Uterus (tissue), 4 donors: ENCODE measurements around the gene ECD. TPM values are rescaled to one million over a fixed set of nuclear protein-coding genes. Genes with fewer than 3 reads are reported as not detected.

Experiments used
- DNase-seq, 2 donors: peaks; one replicate each; pipeline ENCODE4 v3.0.0-alpha.2; 2019 to 2020
- H3K27ac ChIP-seq, 2 donors: fragments of 200-600 bp; sonication (generic); 1 replicate in 1 of 2; 2 replicates in 1 of 2; pipeline ENCODE4 v1.5.1; 2016 to 2018
- H3K27me3 ChIP-seq, 2 donors: fragments of 200-600 bp; sonication (generic); one replicate each; pipeline ENCODE4 v1.5.1; 2018 to 2019; ENCODE audit warnings: control low read depth in 1 of 2
- H3K36me3 ChIP-seq, 2 donors: fragments of 200-600 bp; sonication (generic); one replicate each; pipeline ENCODE4 v1.5.1; 2019; ENCODE audit warnings: control low read depth in 1 of 2
- H3K4me1 ChIP-seq, 2 donors: fragments of 200-600 bp; sonication (generic); one replicate each; pipeline ENCODE4 v1.5.1; 2018 to 2019; ENCODE audit warnings: control low read depth in 1 of 2
- H3K4me3 ChIP-seq, 2 donors: fragments of 200-600 bp; sonication (generic); 1 replicate in 1 of 2; 2 replicates in 1 of 2; pipeline ENCODE4 v1.5.1; 2018 to 2019; ENCODE audit warnings: mild to moderate bottlenecking in 1 of 2
- H3K9me3 ChIP-seq, 2 donors: fragments of 200-600 bp; sonication (generic); one replicate each; pipeline ENCODE4 v1.5.1; 2019; ENCODE audit warnings: control low read depth in 1 of 2
- POLR2A ChIP-seq, 2 donors: fragments of 450-650 bp; IDR thresholded peaks; one replicate each; pipeline ENCODE4 v1.6.1; 2016; ENCODE audit warnings: antibody characterized with exemption in 2 of 2, mild to moderate bottlenecking in 1 of 2, moderate library complexity in 1 of 2
- intact Hi-C: fragments of 100-400 bp; cut with DNase I; formaldehyde crosslinking; loops from one replicate; pipeline ENCODE4 v1.15.1; 2023; ENCODE audit warnings: low total_unique reads
- total RNA-seq, 4 donors: library from RNA; depleted of rRNA in 3 of 4; stranded (reverse); fragments of >200 nt in 3 of 4; gene quantifications; one replicate each; pipeline versions ENCODE4 v1.1.0 to v1.2.4, GENCODE V29; 2014 to 2023
- TF ChIP-seq, protein P1 (sequence below), 4 experiments: fragments of 200-600 bp in 2 of 4; fragments of 450-650 bp in 2 of 4; sonication (generic) in 2 of 4; IDR thresholded peaks; one replicate each; pipeline ENCODE4 v1.5.1; 2016 to 2019; ENCODE audit warnings: antibody characterized with exemption in 4 of 4, mild to moderate bottlenecking in 2 of 4, moderate library complexity in 1 of 4
- donor health status: DM: yes; HTN: yes; CAD: no.

Gene ECD
- total RNA-seq, 4 donors from 2014 or later = 18.4 to 37.8 (median 36.0) TPM

DNA sequence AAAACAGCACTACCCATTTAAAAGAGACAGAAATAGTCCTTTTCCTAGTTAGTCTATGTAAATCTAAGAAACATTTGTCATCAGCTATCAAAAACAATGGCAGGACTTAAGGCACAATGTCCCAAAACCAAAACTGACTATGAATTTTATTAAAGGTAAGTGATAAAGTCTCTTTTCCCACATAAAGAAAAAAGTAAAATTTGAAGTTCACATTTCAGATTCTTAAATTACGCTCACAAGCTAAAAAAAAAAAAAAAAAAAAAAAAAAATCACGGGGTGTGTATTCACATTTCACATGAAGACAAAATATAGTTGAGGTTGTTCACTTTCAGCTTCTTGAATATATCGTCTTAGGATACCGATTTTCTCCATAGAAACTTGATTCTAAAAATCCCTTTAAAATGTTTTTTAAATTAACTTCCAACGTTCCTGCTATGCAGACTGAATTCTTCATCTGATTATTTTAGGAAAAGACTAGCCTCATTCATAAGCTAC is 72.8 kb downstream of the ECD start:
- Histone ChIP-seq H3K27me3 (no peaks in the 10 kb centered on the region), H3K36me3 (no peaks in the 10 kb centered on the region), H3K9me3 (no peaks in the 10 kb centered on the region), H3K4me1 (no peaks in the 10 kb centered on the region), H3K4me3 (peak overlapping the region; percentile 91 to 94), H3K27ac (peak overlapping the region; percentile 98 to 99)
- TF ChIP-seq, protein P1, sequence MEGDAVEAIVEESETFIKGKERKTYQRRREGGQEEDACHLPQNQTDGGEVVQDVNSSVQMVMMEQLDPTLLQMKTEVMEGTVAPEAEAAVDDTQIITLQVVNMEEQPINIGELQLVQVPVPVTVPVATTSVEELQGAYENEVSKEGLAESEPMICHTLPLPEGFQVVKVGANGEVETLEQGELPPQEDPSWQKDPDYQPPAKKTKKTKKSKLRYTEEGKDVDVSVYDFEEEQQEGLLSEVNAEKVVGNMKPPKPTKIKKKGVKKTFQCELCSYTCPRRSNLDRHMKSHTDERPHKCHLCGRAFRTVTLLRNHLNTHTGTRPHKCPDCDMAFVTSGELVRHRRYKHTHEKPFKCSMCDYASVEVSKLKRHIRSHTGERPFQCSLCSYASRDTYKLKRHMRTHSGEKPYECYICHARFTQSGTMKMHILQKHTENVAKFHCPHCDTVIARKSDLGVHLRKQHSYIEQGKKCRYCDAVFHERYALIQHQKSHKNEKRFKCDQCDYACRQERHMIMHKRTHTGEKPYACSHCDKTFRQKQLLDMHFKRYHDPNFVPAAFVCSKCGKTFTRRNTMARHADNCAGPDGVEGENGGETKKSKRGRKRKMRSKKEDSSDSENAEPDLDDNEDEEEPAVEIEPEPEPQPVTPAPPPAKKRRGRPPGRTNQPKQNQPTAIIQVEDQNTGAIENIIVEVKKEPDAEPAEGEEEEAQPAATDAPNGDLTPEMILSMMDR (IDR thresholded peaks at IDR 0.05) = no peak
- TF ChIP-seq POLR2A (IDR thresholded peaks at IDR 0.05) = no peak
- DNase-seq = no peak
- intact Hi-C loops = no loop called here

DNA sequence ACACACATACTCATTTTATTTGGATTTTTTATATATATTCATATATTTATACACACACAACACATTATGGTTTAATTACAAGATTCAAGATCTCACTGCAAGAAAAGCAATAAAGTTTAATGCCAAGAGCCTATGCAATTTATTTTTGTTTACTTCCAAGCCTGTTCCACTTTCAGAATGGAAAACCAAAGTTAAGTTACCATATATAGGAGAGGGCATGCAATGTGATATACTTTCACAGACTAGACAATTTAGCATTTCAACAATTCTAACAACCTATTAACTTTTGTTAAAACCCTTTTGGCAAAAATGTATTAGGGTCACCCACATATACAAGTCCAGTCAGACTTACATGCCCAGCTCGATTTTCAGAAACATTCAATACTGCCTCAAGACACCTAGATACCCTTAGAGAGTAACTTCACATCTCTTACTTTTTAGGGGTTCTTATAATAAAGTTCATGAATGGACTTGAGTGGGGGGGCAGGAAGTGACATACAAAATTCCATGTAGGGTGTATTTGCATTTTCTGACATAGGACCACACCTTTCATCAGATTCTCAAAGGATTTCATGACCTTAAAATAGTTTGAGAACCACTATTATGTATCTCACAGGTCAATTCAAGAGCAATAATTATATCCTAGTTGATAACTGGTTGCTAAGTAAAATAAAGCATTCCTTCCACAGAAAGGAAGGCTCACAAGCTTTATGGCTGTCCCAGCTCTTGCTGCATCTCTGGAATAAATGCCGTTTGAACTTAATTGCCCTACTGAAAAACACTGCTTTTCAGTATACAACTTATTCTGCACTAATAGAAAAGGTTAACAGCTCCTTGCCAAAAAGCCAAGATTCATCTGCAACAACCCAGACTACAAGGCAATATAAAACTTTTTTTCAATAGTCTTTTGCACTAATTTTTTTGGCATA is 73.6 kb downstream of the ECD start:
- intact Hi-C loops = no loop called here
- no peak for TF ChIP-seq POLR2A (IDR thresholded peaks at IDR 0.05)
- TF ChIP-seq, protein P1 (IDR thresholded peaks at IDR 0.05) = no peak
- no peaks in the 10 kb centered on the region for H3K36me3 ChIP-seq
- H3K4me1 ChIP-seq = no peaks in the 10 kb centered on the region
- H3K27ac ChIP-seq = peak overlapping the region in 1 of 2 donors; percentile 99
- H3K27me3 ChIP-seq = no peaks in the 10 kb centered on the region
- H3K4me3 ChIP-seq = no peak overlapping the region
- H3K9me3 ChIP-seq = no peaks in the 10 kb centered on the region
- DNase-seq = no peak

DNA sequence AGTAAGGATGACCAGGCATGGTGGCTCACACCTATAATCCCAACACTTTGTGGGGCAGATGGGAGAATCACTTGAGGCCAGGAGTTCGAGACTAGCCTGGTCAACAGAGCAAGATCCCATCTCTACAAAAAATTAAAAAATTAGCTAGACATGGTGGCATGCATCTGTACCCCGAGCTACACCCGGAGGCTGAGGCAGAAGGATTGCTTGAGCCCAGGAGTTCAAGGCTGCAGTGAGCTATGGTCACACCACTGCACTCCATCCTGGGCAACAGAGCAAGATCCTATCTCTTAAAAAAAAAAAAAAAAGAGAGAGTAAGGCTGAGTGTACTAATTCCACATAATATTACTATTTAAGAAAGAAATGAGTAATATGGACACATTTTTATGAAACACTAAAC is 75.0 kb downstream of the ECD start:
- H3K36me3 ChIP-seq = no peaks in the 10 kb centered on the region

DNA sequence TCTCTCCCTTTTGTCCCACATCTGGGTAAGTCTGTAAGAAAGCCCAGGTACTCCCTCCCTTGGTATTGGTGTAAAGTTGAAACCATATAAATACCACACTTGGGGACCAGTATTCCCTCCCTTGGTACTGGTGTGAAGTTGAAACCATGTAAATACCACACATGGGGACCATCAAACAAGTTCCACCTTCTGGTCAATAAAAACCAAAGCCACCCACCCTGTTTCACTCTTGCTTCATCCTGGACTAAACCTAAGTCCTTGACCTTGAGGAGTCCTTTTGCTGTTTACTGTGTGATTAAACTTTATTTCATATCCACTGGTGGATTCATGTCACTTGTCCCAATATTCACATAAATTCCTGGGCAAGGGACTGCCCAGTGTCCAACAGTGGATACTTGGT is 79.5 kb downstream of the ECD start:
- no peak for DNase-seq
- no peak for TF ChIP-seq POLR2A (IDR thresholded peaks at IDR 0.05)
- TF ChIP-seq, protein P1 (IDR thresholded peaks at IDR 0.05) = no peak
- no peak overlapping the region for H3K27ac ChIP-seq
- no peaks in the 10 kb centered on the region for H3K36me3 ChIP-seq
- H3K9me3 ChIP-seq = no peaks in the 10 kb centered on the region
- no peaks in the 10 kb centered on the region for H3K4me1 ChIP-seq
- intact Hi-C loops = no loop called here
- no peaks in the 10 kb centered on the region for H3K27me3 ChIP-seq
- H3K4me3 ChIP-seq = no peak overlapping the region

More for the DNA sequence above, 75.0 kb downstream of the ECD start:
- no peak overlapping the region for H3K4me3 ChIP-seq
- no peaks in the 10 kb centered on the region for H3K9me3 ChIP-seq
- intact Hi-C loops = no loop called here
- no peaks in the 10 kb centered on the region for H3K27me3 ChIP-seq
- H3K4me1 ChIP-seq = no peaks in the 10 kb centered on the region
- no peak overlapping the region for H3K27ac ChIP-seq
- no peak for DNase-seq
- TF ChIP-seq POLR2A (IDR thresholded peaks at IDR 0.05) = no peak
- TF ChIP-seq, protein P1 (IDR thresholded peaks at IDR 0.05) = no peak

DNA sequence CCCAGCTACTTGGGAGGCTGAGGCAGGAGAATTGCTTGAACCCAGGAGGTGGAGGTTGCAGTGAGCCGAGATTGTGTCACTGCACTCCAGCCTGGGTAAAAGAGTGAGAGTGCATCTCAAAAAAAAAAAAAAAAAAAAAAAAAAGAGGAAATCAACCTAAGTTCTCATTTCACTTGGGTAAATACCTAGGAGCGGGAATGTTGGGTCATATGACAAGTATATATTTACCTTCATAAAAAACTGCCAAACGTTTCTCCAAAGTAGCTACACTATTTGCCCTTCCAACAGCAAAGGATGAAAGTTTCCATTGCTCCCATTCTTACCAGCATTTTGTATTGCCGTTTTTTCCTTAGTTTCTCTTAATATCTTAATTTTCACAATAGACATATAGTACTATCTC is 81.0 kb downstream of the ECD start:
- TF ChIP-seq, protein P1 (IDR thresholded peaks at IDR 0.05) = no peak
- intact Hi-C loops = no loop called here
- Histone ChIP-seq H3K27ac (no peak overlapping the region), H3K36me3 (no peaks in the 10 kb centered on the region), H3K4me1 (no peaks in the 10 kb centered on the region), H3K9me3 (no peaks in the 10 kb centered on the region), H3K27me3 (no peaks in the 10 kb centered on the region), H3K4me3 (no peak overlapping the region)
- DNase-seq = no peak
